ENCODE measurements around the gene ELP5.
A peak's percentile ranks its signal among the peaks of the same experiment; 100 is the strongest.
"Not testable (repeated sequence)": the region's sequence is repeated elsewhere in the genome, so short reads cannot be mapped to it uniquely, and the experiment has no call there.

Gene ELP5

DNA sequence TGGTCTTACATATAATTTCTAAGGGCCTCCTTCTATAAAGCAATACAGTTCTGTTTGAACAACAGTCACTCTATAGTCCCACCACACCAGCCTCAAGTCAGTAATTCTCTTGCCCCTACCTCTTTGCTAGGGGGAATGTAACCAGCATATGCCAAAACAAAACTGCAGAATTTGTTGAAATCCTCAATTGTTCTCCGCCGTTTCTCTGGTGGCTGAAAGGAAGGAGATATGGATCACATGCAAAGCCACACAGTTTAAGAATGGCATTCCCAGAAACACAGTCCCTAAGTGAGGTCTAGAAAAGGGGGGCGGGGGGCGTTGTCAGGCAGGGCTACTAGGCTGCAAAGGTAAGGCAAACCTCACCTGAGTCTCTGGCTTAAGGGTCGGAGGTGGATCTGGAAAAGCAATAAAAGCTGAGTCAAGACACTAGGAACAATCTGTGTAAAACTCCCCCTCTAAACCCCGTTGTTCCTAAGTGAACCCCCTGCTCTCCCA, 14.7 kb upstream of the ELP5 start:
- DNase-seq = no peak

GRCh38 chr17:7237761-7238419, 14.1 kb upstream of the ELP5 start:
- peak; percentile 77 for DNase-seq

- peak; percentile 47 for DNase-seq
Measured at GRCh38 chr17:7238420-7239090, 13.5 kb upstream of the ELP5 start.

DNA sequence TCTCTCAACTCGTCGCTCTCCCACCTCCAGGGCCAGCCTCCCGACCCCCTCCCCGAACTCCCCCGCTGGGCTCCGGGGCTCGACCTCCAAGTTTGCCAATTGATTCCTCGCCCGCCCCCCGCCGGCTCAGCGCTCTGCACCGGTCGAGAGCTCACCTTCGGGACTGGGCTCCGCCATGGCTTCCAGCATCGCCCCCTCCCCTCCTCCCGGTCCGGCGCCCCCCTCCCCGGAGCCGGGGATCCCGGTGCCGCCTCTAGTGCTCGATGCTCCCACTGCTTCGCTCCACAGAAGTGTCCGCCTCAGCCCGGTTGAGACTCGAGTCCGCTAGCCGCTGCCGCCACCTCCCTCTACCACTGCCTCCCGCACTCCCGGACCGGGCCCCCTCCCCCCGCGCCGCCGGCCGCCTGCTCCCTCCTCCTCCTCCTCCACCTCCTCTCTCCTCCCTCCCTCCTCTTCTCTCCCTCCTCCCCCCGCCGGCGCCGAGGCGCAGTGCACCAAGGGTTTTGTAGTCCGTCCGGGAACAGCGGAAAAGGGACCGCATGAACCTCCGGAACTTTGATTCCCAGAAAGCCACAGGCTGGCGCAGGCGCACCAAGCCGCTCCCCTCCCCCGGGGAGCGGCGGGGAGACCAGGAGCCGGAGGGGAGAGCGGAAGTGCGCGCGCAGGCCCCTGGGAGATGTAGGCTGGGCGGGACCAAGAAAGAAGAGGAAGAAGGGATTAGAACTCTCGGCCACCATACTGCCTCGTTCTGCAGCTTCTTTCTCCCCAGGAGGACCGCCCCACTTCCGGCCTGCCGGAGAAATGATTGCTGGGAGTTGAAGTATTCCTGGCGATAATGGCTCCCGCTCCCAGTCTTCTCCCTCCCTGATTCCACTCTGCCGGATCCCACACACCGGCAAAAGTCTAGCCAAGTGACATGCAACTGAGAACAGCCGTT, 12.7 kb upstream of the ELP5 start, which contains the start of gene PHF23:
Gene PHF23 (minus strand): TSS at position 367 of the 937 bp plus-strand sequence. CDS start 178 bp downstream, at position 189.
- peak; percentile 100 for DNase-seq

- DNase-seq = no peak
Measured at GRCh38 chr17:7240375-7240774, 11.6 kb upstream of the ELP5 start.

- no peak for DNase-seq
Measured at GRCh38 chr17:7241090-7241733, 10.8 kb upstream of the ELP5 start.

- peak; percentile 92 for DNase-seq
Measured at GRCh38 chr17:7241783-7242716, 10.0 kb upstream of the ELP5 start, which contains the start of gene GABARAP. TSS of gene GABARAP (minus strand) at chr17:7242449. CDS start at chr17:7242330, 119 bp downstream.

DNA sequence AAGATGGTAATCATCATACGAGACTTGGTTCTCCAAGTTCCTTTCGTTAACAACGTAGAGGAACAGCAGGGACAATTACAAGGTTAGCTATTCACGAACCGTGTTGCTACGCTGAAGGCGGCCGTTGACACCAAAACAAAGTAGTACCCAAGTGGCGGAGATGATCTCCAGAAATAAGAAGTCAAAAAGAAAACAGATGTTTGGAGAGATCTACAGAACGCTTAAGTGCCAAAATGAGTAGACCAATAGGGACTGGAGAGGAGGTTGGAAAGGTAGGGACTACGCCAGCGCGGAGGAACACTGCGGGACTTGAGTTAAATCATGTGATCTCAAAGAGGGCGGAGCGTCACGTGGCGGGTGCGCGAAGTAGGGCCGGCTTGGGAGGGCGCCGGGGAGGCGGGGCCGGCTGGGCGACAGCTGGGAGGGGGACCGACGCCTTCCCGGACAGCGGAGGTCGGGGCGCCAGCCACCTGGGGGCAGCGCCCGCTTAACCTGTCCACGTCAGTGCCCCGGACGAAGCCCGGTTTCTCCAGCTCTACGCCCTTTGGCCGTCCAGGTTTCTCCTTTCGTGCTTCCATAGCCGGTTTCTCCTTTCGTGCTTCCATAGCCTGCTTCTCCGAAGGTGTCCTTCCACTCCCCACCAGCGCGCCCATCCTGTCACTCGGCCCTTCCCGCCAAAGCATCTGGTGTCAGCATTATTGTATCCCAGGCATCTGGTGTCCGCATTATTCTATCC, 9.1 kb upstream of the ELP5 start:
- peak; percentile 96 for DNase-seq

GRCh38 chr17:7243453-7243729, 8.6 kb upstream of the ELP5 start:
- DNase-seq = no peak

DNA sequence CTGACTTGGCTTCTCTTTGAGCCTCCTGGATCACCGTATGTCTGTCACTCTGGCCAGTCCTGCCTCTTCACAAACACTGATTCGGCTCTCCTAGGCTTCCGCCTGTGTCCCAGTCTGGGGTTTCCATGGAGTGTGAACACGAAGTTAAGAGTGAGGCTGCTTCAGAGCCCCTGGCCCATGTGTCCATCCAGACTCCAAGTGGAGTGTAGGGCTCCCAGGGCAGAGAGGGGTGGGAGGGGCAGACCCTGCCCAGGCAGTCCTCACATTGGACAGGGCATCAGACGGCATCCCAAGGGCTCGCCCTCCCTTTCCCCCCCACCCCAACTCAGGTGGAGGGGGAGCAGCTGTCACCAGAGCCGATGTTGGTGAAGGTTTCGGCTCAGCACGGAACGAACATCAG, 8.2 kb upstream of the ELP5 start:
- DNase-seq = not testable (repeated sequence)

DNA sequence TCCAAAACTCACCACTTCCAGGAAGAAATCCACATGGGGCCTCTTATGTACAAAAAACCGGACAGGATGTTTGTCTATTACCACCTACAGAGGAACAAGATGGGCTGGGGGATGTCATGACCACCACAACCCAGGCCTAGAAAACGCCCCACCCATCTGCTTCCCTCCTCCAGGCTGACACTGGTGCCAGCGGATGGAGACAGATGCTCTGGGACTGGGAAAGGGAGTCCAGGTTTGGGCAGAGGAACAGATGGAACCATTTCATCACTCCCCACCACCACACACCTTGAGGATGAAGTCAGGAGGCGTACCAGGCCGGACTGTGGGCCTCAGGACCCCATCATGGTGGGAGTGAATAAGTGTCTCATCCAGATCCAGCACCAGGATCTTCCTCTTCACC, 5.2 kb upstream of the ELP5 start:
- no peak for DNase-seq

DNA sequence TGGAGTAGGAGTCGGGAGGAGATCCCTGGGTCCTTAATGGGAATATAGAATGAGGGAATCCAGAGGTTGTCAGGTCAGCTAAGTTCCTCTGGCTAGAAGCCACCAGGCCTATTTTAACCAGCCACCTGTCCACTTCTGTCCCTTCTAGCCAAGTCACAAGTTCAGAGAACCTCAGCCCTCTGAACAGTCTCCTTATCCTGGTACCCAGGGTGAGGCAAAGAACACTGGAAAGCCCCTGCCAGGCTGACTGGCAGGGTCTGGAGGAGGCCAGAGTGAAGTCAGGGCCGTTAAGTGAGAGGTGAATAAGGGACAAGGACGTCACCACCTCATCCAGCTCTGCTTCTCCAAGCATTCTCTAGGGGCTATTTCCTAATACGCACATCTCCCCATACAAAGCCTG, 3.2 kb upstream of the ELP5 start:
- no peak for DNase-seq

GRCh38 chr17:7249214-7249613, 2.8 kb upstream of the ELP5 start:
- DNase-seq = no peak

GRCh38 chr17:7249830-7250229, 2.2 kb upstream of the ELP5 start:
- no peak for DNase-seq

GRCh38 chr17:7250695-7251627, 1.1 kb upstream of the ELP5 start:
- no peak for DNase-seq

GRCh38 chr17:7251661-7252175, 297 bp upstream of the ELP5 start, which contains the start of gene CTDNEP1:
TSS of gene CTDNEP1 (minus strand) at chr17:7251734. CDS start at chr17:7251296, 438 bp downstream.
- DNase-seq = peak; percentile 100

- no peak for DNase-seq
Measured at GRCh38 chr17:7253082-7253481, 1.1 kb downstream of the ELP5 start.

DNA sequence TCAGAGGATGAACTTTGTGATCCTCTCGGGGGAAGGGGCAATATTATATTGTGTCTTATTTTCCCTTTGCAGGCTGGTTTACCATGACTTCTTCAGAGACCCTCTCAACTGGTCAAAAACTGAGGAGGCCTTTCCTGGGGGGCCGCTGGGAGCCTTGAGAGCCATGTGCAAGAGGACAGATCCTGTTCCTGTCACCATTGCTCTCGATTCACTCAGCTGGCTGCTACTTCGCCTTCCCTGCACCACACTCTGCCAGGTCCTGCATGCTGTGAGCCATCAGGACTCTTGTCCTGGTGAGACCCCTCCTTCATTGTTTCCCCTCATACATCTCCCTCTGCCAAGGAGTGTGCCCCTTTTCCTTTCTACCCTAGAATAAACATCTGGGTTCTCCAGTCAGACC, 2.5 kb downstream of the ELP5 start:
- DNase-seq = no peak

Measured in fibroblast of skin of abdomen (primary cell).